HEK293 (cell line): ENCODE results near the gene HOXB9.

Experiments
- CTCF ChIA-PET: fragments of 350-600 bp; formaldehyde crosslinking; extraction: SDS; loops from one replicate; lab custom pipeline; 2021; ENCODE audit warnings: antibody characterized with exemption; lab: Yijun Ruan, JAX
- POLR2A ChIA-PET: fragments of 300-600 bp; formaldehyde crosslinking; extraction: SDS; loops from one replicate; lab custom pipeline; 2020; ENCODE audit warnings: antibody characterized with exemption, inconsistent platforms; lab: Yijun Ruan, JAX
- H3K27ac ChIP-seq: fragments of 200-500 bp; sonication (Bioruptor generic); 2 replicates; pipeline ENCODE4 v1.5.1; 2014; ENCODE audit warnings: low read depth, low read length, control low read depth, inconsistent platforms; ENCODE audit errors: extremely low read depth
- H3K36me3 ChIP-seq, 2 experiments: fragments of 200-500 bp in 1 of 2; sonication (Bioruptor generic) in 1 of 2; 1 replicate in 1 of 2; 2 replicates in 1 of 2; pipeline ENCODE4 v1.5.1; 2014 to 2017; ENCODE audit warnings: inconsistent platforms in 2 of 2, low read length in 2 of 2; ENCODE audit not compliant: control insufficient read depth in 2 of 2, insufficient read depth in 1 of 2
- H3K4me1 ChIP-seq: fragments of 200-500 bp; sonication (Bioruptor generic); 2 replicates; pipeline ENCODE4 v1.5.1; 2014; ENCODE audit warnings: mild to moderate bottlenecking, low read length, inconsistent platforms; ENCODE audit not compliant: control insufficient read depth, insufficient read depth
- H3K4me3 ChIP-seq: 2 replicates; pipeline ENCODE4 v1.5.1; 2011; ENCODE audit warnings: low read depth, mild to moderate bottlenecking, control low read depth, low read length, moderate library complexity
- H3K9me3 ChIP-seq: fragments of 200-500 bp; sonication (Bioruptor generic); 2 replicates; pipeline ENCODE4 v1.5.1; 2014; ENCODE audit warnings: low read depth, low read length, inconsistent platforms; ENCODE audit not compliant: control insufficient read depth, insufficient read depth
- EGR2 ChIP-seq: fragments of 450-650 bp; formaldehyde crosslinking; IDR thresholded peaks from 2 replicates; pipeline ENCODE4 v1.5.1; 2016; ENCODE audit warnings: low read depth, missing biosample characterization, missing genetic modification characterization
- KLF10 ChIP-seq: fragments of 450-650 bp; IDR thresholded peaks from 2 replicates; pipeline ENCODE4 v1.5.1; 2018; ENCODE audit warnings: missing biosample characterization, mild to moderate bottlenecking, missing genetic modification characterization
- KLF16 ChIP-seq: fragments of 450-650 bp; formaldehyde crosslinking; IDR thresholded peaks from 2 replicates; pipeline ENCODE4 v1.5.1; 2017; ENCODE audit warnings: missing biosample characterization, missing genetic modification characterization
- MEIS1 ChIP-seq: sonication (generic); formaldehyde crosslinking; IDR thresholded peaks from 2 replicates; pipeline ENCODE4 v1.8.1; 2022; ENCODE audit warnings: missing genetic modification reagents, mild to moderate bottlenecking, borderline replicate concordance
- PRDM1 ChIP-seq: fragments of 450-650 bp; formaldehyde crosslinking; IDR thresholded peaks from 2 replicates; pipeline ENCODE4; 2016; ENCODE audit warnings: missing biosample characterization, missing genetic modification characterization
- WT1 ChIP-seq: fragments of 450-650 bp; formaldehyde crosslinking; IDR thresholded peaks from 2 replicates; pipeline ENCODE4 v1.5.1; 2016; ENCODE audit warnings: missing biosample characterization, missing genetic modification characterization
- YY1 ChIP-seq: fragments of 450-650 bp; formaldehyde crosslinking; IDR thresholded peaks from 2 replicates; pipeline ENCODE4 v1.5.1; 2018; ENCODE audit warnings: missing biosample characterization, missing genetic modification characterization
- ZFHX2 ChIP-seq: fragments of 450-650 bp; formaldehyde crosslinking; conservative IDR thresholded peaks from 2 replicates; pipeline ENCODE4 v1.5.1; 2016; ENCODE audit warnings: missing biosample characterization, missing genetic modification characterization
- ZFP37 ChIP-seq: fragments of 450-650 bp; formaldehyde crosslinking; IDR thresholded peaks from 2 replicates; pipeline ENCODE4 v1.5.1; 2016; ENCODE audit warnings: missing biosample characterization, missing genetic modification characterization
- ZNF132 ChIP-seq: fragments of 450-650 bp; formaldehyde crosslinking; IDR thresholded peaks from 2 replicates; pipeline ENCODE4 v1.5.1; 2017; ENCODE audit warnings: missing biosample characterization, missing genetic modification characterization, borderline replicate concordance
- ZNF133 ChIP-seq: fragments of 450-650 bp; formaldehyde crosslinking; IDR thresholded peaks from 2 replicates; pipeline ENCODE4 v1.5.1; 2016; ENCODE audit warnings: missing biosample characterization, missing genetic modification characterization
- ZNF174 ChIP-seq: fragments of 450-650 bp; formaldehyde crosslinking; IDR thresholded peaks from 2 replicates; pipeline ENCODE4 v1.5.0; 2017; ENCODE audit warnings: missing biosample characterization, mild to moderate bottlenecking, missing genetic modification characterization
- ZNF23 ChIP-seq: fragments of 450-650 bp; formaldehyde crosslinking; IDR thresholded peaks from 2 replicates; pipeline ENCODE4 v1.5.1; 2016; ENCODE audit warnings: missing biosample characterization, missing genetic modification characterization, borderline replicate concordance
- ZNF266 ChIP-seq: fragments of 450-650 bp; formaldehyde crosslinking; IDR thresholded peaks from 2 replicates; pipeline ENCODE4 v1.5.1; 2016; ENCODE audit warnings: missing biosample characterization, missing genetic modification characterization, low read depth
- ZNF274 ChIP-seq, 2 experiments: fragments of 200-500 bp in 1 of 2; fragments of 450-650 bp in 1 of 2; sonication (Bioruptor generic) in 1 of 2; formaldehyde crosslinking in 1 of 2; IDR thresholded peaks; 2 replicates each; pipeline versions ENCODE4 v1.5.1 to v1.6.1; 2014 to 2016; ENCODE audit warnings: borderline replicate concordance in 1 of 2, inconsistent platforms in 1 of 2, low read length in 1 of 2, missing biosample characterization in 1 of 2, missing genetic modification characterization in 1 of 2
- ZNF302 ChIP-seq: fragments of 450-650 bp; formaldehyde crosslinking; IDR thresholded peaks from 2 replicates; pipeline ENCODE4 v1.5.1; 2016; ENCODE audit warnings: missing biosample characterization, missing genetic modification characterization, low read depth
- ZNF416 ChIP-seq: fragments of 450-650 bp; formaldehyde crosslinking; IDR thresholded peaks from 2 replicates; pipeline ENCODE4 v1.5.1; 2016; ENCODE audit warnings: missing biosample characterization, missing genetic modification characterization
- ZNF423 ChIP-seq: fragments of 450-650 bp; formaldehyde crosslinking; IDR thresholded peaks from 2 replicates; pipeline ENCODE4 v1.5.1; 2016; ENCODE audit warnings: missing biosample characterization, missing genetic modification characterization
- ZNF529 ChIP-seq: fragments of 450-650 bp; formaldehyde crosslinking; IDR thresholded peaks from 2 replicates; pipeline ENCODE4 v1.5.1; 2017; ENCODE audit warnings: missing genetic modification characterization, missing biosample characterization; ENCODE audit not compliant: insufficient replicate concordance
- ZNF548 ChIP-seq: fragments of 450-650 bp; formaldehyde crosslinking; IDR thresholded peaks from 2 replicates; pipeline ENCODE4 v1.5.1; 2016; ENCODE audit warnings: missing biosample characterization, missing genetic modification characterization
- ZNF555 ChIP-seq: fragments of 450-650 bp; formaldehyde crosslinking; conservative IDR thresholded peaks from 2 replicates; pipeline ENCODE4 v1.5.1; 2017; ENCODE audit warnings: missing biosample characterization, mild to moderate bottlenecking, missing genetic modification characterization, inconsistent platforms
- ZNF558 ChIP-seq: fragments of 450-650 bp; formaldehyde crosslinking; IDR thresholded peaks from 2 replicates; pipeline ENCODE4 v1.5.1; 2016; ENCODE audit warnings: missing biosample characterization, missing genetic modification characterization
- ZNF560 ChIP-seq: fragments of 450-650 bp; formaldehyde crosslinking; IDR thresholded peaks from 2 replicates; pipeline ENCODE4 v1.5.1; 2017; ENCODE audit warnings: missing biosample characterization, missing genetic modification characterization, borderline replicate concordance
- ZNF600 ChIP-seq: fragments of 450-650 bp; formaldehyde crosslinking; IDR thresholded peaks from 2 replicates; pipeline ENCODE4 v1.5.1; 2016; ENCODE audit warnings: missing biosample characterization, missing genetic modification characterization
- ZNF626 ChIP-seq: fragments of 450-650 bp; sonication (Bioruptor Pico); formaldehyde crosslinking; IDR thresholded peaks from 2 replicates; pipeline ENCODE4 v1.5.1; 2018; ENCODE audit warnings: missing biosample characterization, missing genetic modification characterization, inconsistent platforms
- ZNF768 ChIP-seq: fragments of 450-650 bp; formaldehyde crosslinking; IDR thresholded peaks from 2 replicates; pipeline ENCODE4 v1.5.1; 2018; ENCODE audit warnings: missing biosample characterization, mild to moderate bottlenecking, missing genetic modification characterization
- TF ChIP-seq, protein P1 (sequence below): fragments of 450-650 bp; formaldehyde crosslinking; IDR thresholded peaks from 2 replicates; pipeline ENCODE4 v1.5.0; 2017; ENCODE audit warnings: missing biosample characterization, missing genetic modification characterization, borderline replicate concordance
- TF ChIP-seq, protein P2 (sequence below): fragments of 450-650 bp; formaldehyde crosslinking; IDR thresholded peaks from 2 replicates; pipeline ENCODE4 v1.5.1; 2016; ENCODE audit warnings: missing biosample characterization, missing genetic modification characterization
- TF ChIP-seq, protein P3 (sequence below): fragments of 450-650 bp; formaldehyde crosslinking; IDR thresholded peaks from 2 replicates; pipeline ENCODE4 v1.5.1; 2016; ENCODE audit warnings: missing biosample characterization, missing genetic modification characterization

HOXB9 gene

DNA sequence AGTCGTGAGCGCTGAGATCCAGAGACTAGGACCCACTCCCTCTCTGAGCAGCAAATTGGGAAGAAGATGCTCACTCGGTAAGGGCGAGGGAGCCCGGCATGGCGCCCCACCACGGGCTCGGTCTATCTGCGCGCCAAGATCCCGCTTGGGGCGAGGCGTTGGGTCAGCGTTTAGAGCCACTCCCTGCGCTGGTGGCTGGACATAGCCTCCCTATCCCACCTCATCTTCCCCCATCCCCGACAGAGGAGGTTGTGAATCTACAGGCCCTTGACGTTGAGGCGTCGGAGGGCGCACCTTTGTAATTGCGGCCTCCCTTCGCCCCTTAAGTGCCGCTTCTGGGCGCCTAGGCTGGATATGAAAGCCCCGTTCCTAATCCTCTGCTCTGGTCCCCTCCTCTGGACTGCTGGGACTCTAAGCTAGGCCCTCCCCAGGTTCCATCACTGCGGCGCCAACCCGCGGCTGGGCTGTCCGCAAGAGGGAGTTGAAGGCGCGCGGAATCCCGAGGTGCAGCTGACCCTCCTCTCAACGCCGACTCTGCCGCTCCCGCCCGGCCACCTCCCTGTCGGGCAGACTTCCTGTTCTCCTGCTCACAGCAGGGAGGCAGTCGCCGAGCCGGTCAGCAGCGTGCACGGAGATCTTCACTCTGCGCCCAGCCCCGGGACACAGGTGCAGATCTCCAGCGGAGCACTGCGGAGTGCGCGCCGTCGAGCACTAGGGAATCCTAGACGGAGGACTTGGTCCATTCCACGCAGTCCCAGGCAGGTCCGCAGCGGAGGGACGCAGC lies 16.1 kb upstream of the HOXB9 start (continued):
- TF ChIP-seq ZNF23 (tag by site-specific recombination) (no peak), ZNF626 (tag by site-specific recombination) (no peak), ZNF174 (no peak), KLF16 (tag by site-specific recombination) (no peak), ZFP37 (no peak), ZNF529 (tag by site-specific recombination) (no peak), ZNF423 (no peak), ZNF132 (no peak), ZNF416 (tag by site-specific recombination) (no peak)
- TF ChIP-seq, protein P1, sequence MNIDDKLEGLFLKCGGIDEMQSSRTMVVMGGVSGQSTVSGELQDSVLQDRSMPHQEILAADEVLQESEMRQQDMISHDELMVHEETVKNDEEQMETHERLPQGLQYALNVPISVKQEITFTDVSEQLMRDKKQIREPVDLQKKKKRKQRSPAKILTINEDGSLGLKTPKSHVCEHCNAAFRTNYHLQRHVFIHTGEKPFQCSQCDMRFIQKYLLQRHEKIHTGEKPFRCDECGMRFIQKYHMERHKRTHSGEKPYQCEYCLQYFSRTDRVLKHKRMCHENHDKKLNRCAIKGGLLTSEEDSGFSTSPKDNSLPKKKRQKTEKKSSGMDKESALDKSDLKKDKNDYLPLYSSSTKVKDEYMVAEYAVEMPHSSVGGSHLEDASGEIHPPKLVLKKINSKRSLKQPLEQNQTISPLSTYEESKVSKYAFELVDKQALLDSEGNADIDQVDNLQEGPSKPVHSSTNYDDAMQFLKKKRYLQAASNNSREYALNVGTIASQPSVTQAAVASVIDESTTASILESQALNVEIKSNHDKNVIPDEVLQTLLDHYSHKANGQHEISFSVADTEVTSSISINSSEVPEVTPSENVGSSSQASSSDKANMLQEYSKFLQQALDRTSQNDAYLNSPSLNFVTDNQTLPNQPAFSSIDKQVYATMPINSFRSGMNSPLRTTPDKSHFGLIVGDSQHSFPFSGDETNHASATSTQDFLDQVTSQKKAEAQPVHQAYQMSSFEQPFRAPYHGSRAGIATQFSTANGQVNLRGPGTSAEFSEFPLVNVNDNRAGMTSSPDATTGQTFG (tag by site-specific recombination) = no peak

DNA sequence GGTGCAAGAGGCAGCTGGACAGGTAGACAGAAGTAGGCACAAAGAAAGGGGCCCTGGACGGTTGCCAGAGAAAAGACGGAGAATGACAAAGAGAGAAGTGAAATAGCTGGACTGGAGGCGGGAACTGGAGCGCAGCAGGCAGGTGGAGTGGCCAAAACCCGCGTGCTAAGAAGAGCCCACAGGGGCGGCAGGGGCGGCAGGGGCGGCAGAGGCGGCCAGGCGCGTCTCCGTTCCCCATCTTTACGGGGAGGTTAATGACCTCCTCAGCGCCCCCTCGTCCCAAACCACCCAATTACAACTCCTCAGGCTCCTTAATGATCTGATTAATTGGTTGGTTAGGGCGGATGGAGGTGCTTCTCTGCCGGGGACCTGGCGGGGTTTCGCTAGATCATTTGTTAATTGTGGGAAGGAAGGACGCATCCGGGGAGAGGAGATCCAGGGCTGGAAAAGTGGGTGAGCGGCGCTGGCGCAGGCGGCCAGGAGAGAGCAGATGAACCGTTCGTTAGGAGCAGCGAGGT lies 15.4 kb upstream of the HOXB9 start:
- peak; percentile 82 for TF ChIP-seq ZFHX2 (tag by site-specific recombination)
- peak; percentile 82 for TF ChIP-seq EGR2
- no peak for TF ChIP-seq KLF10 (tag by site-specific recombination)
- peaks cover 0 to 28% of the 10 kb centered on the region in 2 experiments; a peak in 1 of 3 replicates for H3K36me3 ChIP-seq
- no peak overlapping the region for H3K27ac ChIP-seq
- POLR2A ChIA-PET = no interaction called here
- no peak overlapping the region for H3K4me3 ChIP-seq
- H3K9me3 ChIP-seq = no peaks in the 10 kb centered on the region
- CTCF ChIA-PET = interaction anchor here (0.7 kb wide), 2 partner anchors 17 to 305 kb away, joined by 3 read pairs; no protein-coding TSS in a partner anchor
- H3K4me1 ChIP-seq = peaks cover 6% of the 10 kb centered on the region

DNA sequence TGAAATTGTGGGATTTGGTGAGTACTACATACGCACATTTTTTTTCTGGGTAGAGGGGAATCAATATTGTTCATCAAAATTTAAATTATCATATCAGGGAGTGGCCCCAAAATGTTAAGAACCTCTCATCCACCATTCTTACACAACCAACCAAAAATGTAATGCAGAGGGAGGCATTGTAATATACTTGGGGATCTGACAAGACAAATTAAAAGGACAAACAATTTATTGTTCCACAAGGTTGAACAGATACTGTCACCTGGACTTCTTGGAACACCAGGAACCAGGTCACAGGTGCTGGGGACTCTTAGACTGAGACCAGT lies 14.7 kb upstream of the HOXB9 start:
- Histone ChIP-seq H3K36me3 (peaks cover 3 to 33% of the 10 kb centered on the region in 2 experiments; a peak in 1 of 3 replicates), H3K4me1 (peaks cover 6% of the 10 kb centered on the region), H3K4me3 (no peak overlapping the region), H3K9me3 (no peaks in the 10 kb centered on the region), H3K27ac (no peak overlapping the region)
- POLR2A ChIA-PET = interaction anchor here (1.9 kb wide), 1 partner anchor 11 kb away, joined by 7 read pairs; no protein-coding TSS in a partner anchor
- CTCF ChIA-PET = interaction anchor here (0.6 to 2.2 kb wide), 4 partner anchors 17 to 304 kb away, joined by 3 to 6 read pairs (median 4); no protein-coding TSS in a partner anchor
- no peak for TF ChIP-seq ZNF274 (IDR thresholded peaks at IDR 0.05; ENCODE audit: low read length)
- TF ChIP-seq ZNF274 (tag by site-specific recombination; IDR thresholded peaks at IDR 0.05; ENCODE audit: borderline replicate concordance) = no peak
- TF ChIP-seq ZNF560 (tag by site-specific recombination) = no peak
- TF ChIP-seq WT1 (tag by site-specific recombination) = no peak
- TF ChIP-seq YY1 (tag by site-specific recombination) = no peak
- no peak for TF ChIP-seq ZNF266
- no peak for TF ChIP-seq ZNF548 (tag by site-specific recombination)
- TF ChIP-seq ZNF555 (tag by site-specific recombination) = no peak
- no peak for TF ChIP-seq PRDM1 (tag by site-specific recombination)
- TF ChIP-seq, protein P2, sequence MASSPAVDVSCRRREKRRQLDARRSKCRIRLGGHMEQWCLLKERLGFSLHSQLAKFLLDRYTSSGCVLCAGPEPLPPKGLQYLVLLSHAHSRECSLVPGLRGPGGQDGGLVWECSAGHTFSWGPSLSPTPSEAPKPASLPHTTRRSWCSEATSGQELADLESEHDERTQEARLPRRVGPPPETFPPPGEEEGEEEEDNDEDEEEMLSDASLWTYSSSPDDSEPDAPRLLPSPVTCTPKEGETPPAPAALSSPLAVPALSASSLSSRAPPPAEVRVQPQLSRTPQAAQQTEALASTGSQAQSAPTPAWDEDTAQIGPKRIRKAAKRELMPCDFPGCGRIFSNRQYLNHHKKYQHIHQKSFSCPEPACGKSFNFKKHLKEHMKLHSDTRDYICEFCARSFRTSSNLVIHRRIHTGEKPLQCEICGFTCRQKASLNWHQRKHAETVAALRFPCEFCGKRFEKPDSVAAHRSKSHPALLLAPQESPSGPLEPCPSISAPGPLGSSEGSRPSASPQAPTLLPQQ (tag by site-specific recombination) = no peak
- no peak for TF ChIP-seq ZNF558
- no peak for TF ChIP-seq ZNF768
- TF ChIP-seq ZNF600 (tag by site-specific recombination) = no peak
- no peak for TF ChIP-seq MEIS1 (CRISPR knock-in tag)
- TF ChIP-seq ZNF133 (tag by site-specific recombination) = no peak
- no peak for TF ChIP-seq ZNF302 (tag by site-specific recombination)
- TF ChIP-seq, protein P3, sequence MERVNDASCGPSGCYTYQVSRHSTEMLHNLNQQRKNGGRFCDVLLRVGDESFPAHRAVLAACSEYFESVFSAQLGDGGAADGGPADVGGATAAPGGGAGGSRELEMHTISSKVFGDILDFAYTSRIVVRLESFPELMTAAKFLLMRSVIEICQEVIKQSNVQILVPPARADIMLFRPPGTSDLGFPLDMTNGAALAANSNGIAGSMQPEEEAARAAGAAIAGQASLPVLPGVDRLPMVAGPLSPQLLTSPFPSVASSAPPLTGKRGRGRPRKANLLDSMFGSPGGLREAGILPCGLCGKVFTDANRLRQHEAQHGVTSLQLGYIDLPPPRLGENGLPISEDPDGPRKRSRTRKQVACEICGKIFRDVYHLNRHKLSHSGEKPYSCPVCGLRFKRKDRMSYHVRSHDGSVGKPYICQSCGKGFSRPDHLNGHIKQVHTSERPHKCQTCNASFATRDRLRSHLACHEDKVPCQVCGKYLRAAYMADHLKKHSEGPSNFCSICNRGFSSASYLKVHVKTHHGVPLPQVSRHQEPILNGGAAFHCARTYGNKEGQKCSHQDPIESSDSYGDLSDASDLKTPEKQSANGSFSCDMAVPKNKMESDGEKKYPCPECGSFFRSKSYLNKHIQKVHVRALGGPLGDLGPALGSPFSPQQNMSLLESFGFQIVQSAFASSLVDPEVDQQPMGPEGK (tag by site-specific recombination) = no peak
